H4 (cell line): ENCODE results near the gene MCM3AP. TPM values are rescaled to one million over a fixed set of nuclear protein-coding genes. Genes with fewer than 3 reads are reported as not detected.
"Not testable (repeated sequence)": the region's sequence is repeated elsewhere in the genome, so short reads cannot be mapped to it uniquely, and the experiment has no call there.

Source experiments
- DNase-seq: peaks from one replicate; pipeline ENCODE4 v3.0.0-alpha.2; 2015; ENCODE audit warnings: low spot score
- total RNA-seq: library from RNA; depleted of rRNA; stranded (reverse); fragments of >200 nt; shearing (Covaris generic); gene quantifications from 2 replicates; pipeline ENCODE4 v1.2.3, GENCODE V29; 2014

MCM3AP gene
- total RNA-seq, 1 experiment from 2014 or later, result 48.9 TPM

- no peak for DNase-seq
Observed at GRCh38 chr21:46205166-46205565, 80.2 kb downstream of the MCM3AP start.

- DNase-seq, result no peak
Observed at GRCh38 chr21:46203203-46203600, 82.2 kb downstream of the MCM3AP start.

- DNase-seq, result no peak
Observed at GRCh38 chr21:46202592-46203202, 82.7 kb downstream of the MCM3AP start.

- not testable (repeated sequence) for DNase-seq
Observed at GRCh38 chr21:46200877-46201803, 84.3 kb downstream of the MCM3AP start.

GRCh38 chr21:46199436-46200373 lies 85.7 kb downstream of the MCM3AP start:
- DNase-seq, result no peak

- no peak for DNase-seq
Observed at GRCh38 chr21:46196733-46197132, 88.7 kb downstream of the MCM3AP start.

GRCh38 chr21:46195595-46196195 lies 89.7 kb downstream of the MCM3AP start:
- peak; percentile 3 for DNase-seq

- peak; percentile 3 for DNase-seq
Observed at GRCh38 chr21:46194374-46195334, 90.8 kb downstream of the MCM3AP start.

GRCh38 chr21:46193829-46194373 lies 91.5 kb downstream of the MCM3AP start:
- peak; percentile 3 for DNase-seq

GRCh38 chr21:46191686-46192575 lies 93.5 kb downstream of the MCM3AP start:
- DNase-seq, result peak; percentile 3

GRCh38 chr21:46191257-46191685 lies 94.1 kb downstream of the MCM3AP start:
- DNase-seq, result peak; percentile 38

GRCh38 chr21:46190491-46191131 lies 94.8 kb downstream of the MCM3AP start:
- DNase-seq, result peak; percentile 4

- DNase-seq, result peak; percentile 3
Observed at GRCh38 chr21:46189959-46190490, 95.4 kb downstream of the MCM3AP start.

GRCh38 chr21:46189213-46189958 lies 96.0 kb downstream of the MCM3AP start:
- DNase-seq, result peak; percentile 6

GRCh38 chr21:46188226-46189212 lies 96.9 kb downstream of the MCM3AP start:
- peak; percentile 49 for DNase-seq

- no peak for DNase-seq
Observed at GRCh38 chr21:46187814-46188213, 97.6 kb downstream of the MCM3AP start.
